BE2C (cell line): Measurements from ENCODE around the gene KCNC4.

Experiments used
- DNase-seq: peaks from one replicate; pipeline ENCODE4 v3.0.0-alpha.2; 2020
- H3K27me3 ChIP-seq: fragments of 250-450 bp; sonication (Bioruptor Pico); 2 replicates; pipeline ENCODE4 v1.5.1; 2020; ENCODE audit warnings: mild to moderate bottlenecking
- H3K36me3 ChIP-seq: fragments of 250-450 bp; sonication (Bioruptor Pico); 2 replicates; pipeline ENCODE4 v1.5.1; 2020; ENCODE audit warnings: mild to moderate bottlenecking
- H3K4me1 ChIP-seq: fragments of 250-450 bp; sonication (Bioruptor Pico); 2 replicates; pipeline ENCODE4 v1.5.1; 2020
- H3K4me3 ChIP-seq: 2 replicates; pipeline ENCODE4 v1.5.1; 2011; ENCODE audit warnings: low read depth, low read length
- H3K9me3 ChIP-seq: fragments of 250-450 bp; sonication (Bioruptor Pico); 2 replicates; pipeline ENCODE4 v1.5.1; 2020
- TF ChIP-seq, protein P1 (sequence below): IDR thresholded peaks from 2 replicates; pipeline ENCODE4 v1.5.1; 2012; ENCODE audit warnings: mild to moderate bottlenecking, low read depth, low read length

The KCNC4 gene

DNA sequence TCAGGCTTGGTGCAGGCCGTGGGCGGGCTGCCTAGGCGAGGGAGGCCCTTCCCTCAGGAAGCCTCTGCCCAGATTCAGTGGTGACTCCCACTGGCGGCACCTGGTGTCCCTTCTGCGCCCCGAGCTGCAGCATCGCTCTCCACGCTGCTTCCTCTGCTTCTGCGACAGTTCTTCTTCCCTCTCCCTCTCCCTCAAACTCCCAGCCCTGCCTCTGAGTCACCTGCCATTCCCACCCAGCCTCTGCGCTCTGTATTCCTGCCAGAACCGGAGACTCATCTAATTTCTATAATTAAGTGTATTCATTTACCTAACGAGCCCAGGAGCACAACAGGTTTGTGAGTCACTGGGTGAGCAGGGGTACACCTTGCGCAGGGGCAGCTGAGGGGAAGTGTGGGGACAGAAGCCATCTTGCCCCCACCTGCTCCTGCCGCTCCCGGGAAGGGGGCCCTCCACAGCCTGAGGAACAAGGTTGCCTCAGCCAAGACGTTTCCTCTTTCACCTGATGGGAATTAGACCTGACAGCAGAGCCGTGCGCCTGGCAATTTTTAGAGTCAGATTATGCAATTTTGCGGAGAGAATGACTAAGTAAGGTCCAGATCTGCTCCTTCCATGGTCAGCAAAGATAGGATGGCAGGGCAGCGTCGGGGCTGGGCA lies 19.4 kb downstream of the KCNC4 start:
- DNase-seq, result peak; percentile 40
- TF ChIP-seq, protein P1, sequence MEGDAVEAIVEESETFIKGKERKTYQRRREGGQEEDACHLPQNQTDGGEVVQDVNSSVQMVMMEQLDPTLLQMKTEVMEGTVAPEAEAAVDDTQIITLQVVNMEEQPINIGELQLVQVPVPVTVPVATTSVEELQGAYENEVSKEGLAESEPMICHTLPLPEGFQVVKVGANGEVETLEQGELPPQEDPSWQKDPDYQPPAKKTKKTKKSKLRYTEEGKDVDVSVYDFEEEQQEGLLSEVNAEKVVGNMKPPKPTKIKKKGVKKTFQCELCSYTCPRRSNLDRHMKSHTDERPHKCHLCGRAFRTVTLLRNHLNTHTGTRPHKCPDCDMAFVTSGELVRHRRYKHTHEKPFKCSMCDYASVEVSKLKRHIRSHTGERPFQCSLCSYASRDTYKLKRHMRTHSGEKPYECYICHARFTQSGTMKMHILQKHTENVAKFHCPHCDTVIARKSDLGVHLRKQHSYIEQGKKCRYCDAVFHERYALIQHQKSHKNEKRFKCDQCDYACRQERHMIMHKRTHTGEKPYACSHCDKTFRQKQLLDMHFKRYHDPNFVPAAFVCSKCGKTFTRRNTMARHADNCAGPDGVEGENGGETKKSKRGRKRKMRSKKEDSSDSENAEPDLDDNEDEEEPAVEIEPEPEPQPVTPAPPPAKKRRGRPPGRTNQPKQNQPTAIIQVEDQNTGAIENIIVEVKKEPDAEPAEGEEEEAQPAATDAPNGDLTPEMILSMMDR, result no peak
- Histone ChIP-seq H3K27me3 (no peaks in the 10 kb centered on the region), H3K36me3 (no peaks in the 10 kb centered on the region), H3K4me3 (no peak overlapping the region), H3K4me1 (peaks cover 13% of the 10 kb centered on the region), H3K9me3 (no peaks in the 10 kb centered on the region)

DNA sequence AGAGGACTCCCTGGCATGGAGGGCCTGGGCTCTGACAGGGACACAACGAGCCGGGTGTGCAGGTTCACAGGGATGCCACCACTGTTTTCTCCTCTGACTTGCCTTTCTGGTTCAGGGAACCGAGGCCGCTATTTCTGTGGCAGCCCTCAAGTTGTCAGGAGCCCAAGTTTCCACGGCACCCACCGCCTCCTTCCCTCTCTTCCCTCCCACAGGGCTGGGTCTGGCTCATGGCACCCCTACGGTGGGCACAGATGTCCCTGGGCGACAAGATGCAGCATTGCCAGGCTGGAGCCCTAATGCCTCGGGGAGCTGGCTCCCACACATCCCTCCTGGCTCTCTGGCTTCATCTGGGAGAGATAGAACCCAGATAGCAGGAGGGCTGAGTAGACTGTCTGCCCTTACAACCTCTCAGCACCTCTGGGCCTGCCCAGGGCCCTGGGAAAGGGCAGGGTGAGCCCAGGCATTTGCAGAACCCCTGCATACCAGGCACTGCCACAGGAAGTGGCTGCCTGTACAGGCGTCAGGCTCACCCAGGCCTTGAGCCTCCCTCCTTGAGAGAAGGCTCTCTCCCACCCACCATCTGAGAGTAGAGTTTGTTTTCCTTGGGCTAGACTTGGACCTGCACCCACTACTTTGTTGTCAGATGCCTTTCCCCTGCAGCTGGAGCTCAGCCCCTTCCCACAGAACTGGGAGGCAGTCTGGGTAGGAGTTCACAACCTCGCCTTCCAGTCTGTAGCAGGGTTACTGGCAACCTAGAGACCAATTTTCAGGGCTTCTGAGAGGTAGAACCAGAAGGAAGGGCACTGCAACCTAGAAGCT lies 20.5 kb downstream of the KCNC4 start:
- Histone ChIP-seq H3K4me3 (no peak overlapping the region), H3K27me3 (no peaks in the 10 kb centered on the region), H3K4me1 (peaks cover 20% of the 10 kb centered on the region), H3K9me3 (no peaks in the 10 kb centered on the region), H3K36me3 (no peaks in the 10 kb centered on the region)
- no peak for DNase-seq
- TF ChIP-seq, protein P1, result no peak

DNA sequence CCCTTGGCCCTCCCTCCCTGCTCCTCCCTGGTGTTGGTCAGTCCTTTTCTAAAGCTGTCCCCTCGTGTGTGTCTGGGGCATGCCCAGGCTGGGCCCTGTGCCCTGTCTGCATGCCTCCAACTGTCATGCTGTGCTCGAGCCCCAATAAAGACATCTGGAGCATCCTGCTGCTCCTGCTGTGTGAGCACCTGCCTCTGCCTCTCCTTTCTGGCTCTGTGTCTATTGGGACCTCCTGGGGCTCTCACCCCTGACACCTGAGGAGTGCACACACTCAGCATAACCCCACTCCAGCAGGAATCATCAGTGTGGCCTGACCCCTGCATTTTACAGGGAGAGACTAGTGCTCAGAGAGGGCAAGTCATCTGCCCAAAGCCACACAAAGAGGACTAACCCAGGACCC lies 23.7 kb downstream of the KCNC4 start:
- Histone ChIP-seq H3K36me3 (no peaks in the 10 kb centered on the region), H3K9me3 (no peaks in the 10 kb centered on the region), H3K27me3 (no peaks in the 10 kb centered on the region), H3K4me3 (no peak overlapping the region), H3K4me1 (peaks cover 30% of the 10 kb centered on the region)
- TF ChIP-seq, protein P1, result no peak
- DNase-seq, result no peak

DNA sequence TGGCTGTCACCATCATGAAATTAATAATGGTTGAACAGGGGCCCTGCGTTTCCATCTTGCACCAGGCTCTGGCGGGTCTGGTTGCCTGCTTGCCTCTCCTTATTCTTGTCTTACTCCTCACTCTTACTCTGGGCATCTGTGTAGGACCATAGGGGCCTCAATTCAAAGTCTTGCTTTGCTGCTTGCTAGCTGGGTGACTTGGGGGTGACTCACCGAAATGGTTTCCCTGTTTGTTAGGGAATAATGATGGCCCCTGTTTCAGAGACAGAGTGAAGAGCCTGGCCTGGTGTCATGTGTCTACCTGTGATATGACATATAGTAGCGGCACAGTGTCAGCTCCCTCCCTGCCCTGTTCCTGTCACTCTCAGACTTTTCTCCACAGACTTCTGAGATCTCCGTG lies 24.6 kb downstream of the KCNC4 start:
- H3K9me3 ChIP-seq, result no peaks in the 10 kb centered on the region

DNA sequence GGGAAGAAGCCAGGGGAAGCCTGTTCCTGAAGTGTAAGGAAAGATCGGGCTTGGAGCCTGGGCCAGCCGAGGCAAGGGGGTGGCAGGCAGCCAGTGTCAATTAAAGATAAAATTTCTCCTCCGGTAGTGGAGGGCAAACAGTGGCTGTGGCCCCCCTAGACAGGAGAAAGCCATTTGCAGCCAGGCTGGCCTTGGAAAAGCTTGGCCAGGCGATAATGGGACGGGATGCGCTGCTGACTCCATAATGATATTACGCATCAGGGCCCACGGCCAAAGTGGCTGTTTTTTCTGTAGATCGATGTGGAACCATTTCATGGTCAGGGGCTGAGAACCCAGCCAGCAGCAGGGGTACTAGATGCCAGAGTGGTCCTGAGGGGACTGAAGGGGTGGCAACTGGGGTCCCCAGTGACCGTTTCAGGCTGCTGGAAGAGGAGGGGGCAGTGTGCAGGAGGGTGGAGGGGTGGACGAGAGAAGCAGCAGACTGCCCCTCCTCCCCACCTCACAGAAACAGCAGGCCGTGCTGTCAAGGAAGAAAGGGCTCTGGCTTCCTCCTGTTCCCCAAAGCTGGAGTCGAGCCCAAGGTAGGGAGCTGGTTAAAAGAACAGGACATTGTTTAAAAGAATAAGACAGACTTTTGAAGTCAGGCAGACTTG lies 25.2 kb downstream of the KCNC4 start:
- TF ChIP-seq, protein P1, result no peak
- Histone ChIP-seq H3K36me3 (no peaks in the 10 kb centered on the region), H3K4me3 (peak overlapping the region; percentile 33), H3K9me3 (no peaks in the 10 kb centered on the region), H3K27me3 (no peaks in the 10 kb centered on the region), H3K4me1 (peaks cover 27% of the 10 kb centered on the region)
- DNase-seq, result peak; percentile 75

More for the DNA sequence above, 24.6 kb downstream of the KCNC4 start:
- Histone ChIP-seq H3K4me1 (peaks cover 22% of the 10 kb centered on the region), H3K36me3 (no peaks in the 10 kb centered on the region), H3K4me3 (no peak overlapping the region), H3K27me3 (no peaks in the 10 kb centered on the region)
- DNase-seq, result no peak
- TF ChIP-seq, protein P1, result no peak
